Stimulated activated CD4-positive, alpha-beta T cell treated with anti-CD3 and anti-CD28 coated beads, TNF-alpha, amount 100 ng/mL, for 24 hours (primary cell): ENCODE data around the gene RSF1.
"Not testable (repeated sequence)": the region's sequence is repeated elsewhere in the genome, so short reads cannot be mapped to it uniquely, and the experiment has no call there.

Source experiments
- DNase-seq, 3 experiments: peaks; one replicate each; pipeline ENCODE4 v3.0.0-alpha.2; 2020; ENCODE audit warnings: low read depth in 3 of 3

Gene RSF1, protein sequence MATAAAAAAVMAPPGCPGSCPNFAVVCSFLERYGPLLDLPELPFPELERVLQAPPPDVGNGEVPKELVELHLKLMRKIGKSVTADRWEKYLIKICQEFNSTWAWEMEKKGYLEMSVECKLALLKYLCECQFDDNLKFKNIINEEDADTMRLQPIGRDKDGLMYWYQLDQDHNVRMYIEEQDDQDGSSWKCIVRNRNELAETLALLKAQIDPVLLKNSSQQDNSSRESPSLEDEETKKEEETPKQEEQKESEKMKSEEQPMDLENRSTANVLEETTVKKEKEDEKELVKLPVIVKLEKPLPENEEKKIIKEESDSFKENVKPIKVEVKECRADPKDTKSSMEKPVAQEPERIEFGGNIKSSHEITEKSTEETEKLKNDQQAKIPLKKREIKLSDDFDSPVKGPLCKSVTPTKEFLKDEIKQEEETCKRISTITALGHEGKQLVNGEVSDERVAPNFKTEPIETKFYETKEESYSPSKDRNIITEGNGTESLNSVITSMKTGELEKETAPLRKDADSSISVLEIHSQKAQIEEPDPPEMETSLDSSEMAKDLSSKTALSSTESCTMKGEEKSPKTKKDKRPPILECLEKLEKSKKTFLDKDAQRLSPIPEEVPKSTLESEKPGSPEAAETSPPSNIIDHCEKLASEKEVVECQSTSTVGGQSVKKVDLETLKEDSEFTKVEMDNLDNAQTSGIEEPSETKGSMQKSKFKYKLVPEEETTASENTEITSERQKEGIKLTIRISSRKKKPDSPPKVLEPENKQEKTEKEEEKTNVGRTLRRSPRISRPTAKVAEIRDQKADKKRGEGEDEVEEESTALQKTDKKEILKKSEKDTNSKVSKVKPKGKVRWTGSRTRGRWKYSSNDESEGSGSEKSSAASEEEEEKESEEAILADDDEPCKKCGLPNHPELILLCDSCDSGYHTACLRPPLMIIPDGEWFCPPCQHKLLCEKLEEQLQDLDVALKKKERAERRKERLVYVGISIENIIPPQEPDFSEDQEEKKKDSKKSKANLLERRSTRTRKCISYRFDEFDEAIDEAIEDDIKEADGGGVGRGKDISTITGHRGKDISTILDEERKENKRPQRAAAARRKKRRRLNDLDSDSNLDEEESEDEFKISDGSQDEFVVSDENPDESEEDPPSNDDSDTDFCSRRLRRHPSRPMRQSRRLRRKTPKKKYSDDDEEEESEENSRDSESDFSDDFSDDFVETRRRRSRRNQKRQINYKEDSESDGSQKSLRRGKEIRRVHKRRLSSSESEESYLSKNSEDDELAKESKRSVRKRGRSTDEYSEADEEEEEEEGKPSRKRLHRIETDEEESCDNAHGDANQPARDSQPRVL (N-terminal part only)

DNA sequence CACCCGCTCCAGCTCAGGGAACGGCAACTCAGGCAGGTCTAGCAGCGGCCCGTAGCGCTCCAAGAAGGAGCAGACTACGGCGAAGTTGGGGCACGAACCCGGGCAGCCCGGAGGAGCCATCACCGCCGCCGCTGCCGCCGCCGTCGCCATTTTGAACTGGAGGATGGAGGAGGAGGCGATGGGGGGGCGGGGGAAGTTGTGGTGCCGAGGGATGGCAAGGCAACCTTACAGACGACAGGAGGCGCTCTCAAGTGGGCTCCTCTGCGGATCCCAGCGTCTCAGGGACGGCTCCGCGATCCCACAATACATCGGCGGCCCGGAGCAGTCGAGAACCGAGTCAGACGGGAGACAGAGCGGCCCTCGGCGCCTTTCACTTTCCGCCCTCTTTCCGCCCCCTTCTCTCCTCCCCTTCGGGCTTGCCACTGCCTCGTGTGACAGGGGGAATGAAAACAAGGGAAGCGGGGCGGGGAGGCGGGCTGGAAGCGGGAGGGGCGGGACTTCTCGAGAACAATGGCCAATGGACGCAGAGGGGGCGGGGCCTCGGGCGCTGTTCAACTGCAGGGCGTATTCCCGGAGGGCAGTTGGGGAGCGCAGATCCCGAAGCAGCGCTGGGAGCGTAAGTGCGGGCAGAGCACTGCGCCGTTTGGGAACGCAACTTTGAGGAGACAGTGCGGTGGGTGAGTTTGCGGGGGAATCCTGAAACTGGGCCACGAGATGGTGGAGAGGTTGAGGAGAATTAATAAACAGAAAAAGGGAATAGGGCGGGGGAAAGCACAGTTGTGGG, at the start of gene RSF1, which contains the start of gene AAMDC:
TSS of gene RSF1 (minus strand) at position 158 of the 784 bp plus-strand sequence. CDS start at position 150, 8 bp downstream.
TSS of gene AAMDC (plus strand) at position 580 of the 784 bp plus-strand sequence. CDS start 21,353 bp downstream, outside the sequence.
- DNase-seq: peak; percentile 93 to 96 (median 96)

DNA sequence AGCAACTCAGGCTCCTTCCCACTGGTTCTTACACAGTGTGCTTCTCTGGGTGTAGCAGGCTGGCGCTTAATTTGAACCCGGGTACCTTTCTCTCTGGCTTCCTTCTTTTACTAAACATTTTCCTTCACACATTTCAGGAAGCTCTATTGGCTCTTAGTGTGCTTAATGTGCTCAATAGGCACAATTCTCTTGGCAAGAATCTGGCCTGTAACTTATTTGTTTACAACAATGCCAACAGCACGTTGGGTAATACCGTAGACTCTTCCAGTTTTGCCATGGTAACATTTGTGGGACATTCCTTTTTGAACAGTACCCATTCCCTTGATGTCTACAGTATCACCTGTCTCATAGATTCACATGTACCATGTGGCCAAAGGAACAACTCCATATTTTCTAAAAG, 48.2 kb upstream of the RSF1 start:
- DNase-seq: no peak

DNA sequence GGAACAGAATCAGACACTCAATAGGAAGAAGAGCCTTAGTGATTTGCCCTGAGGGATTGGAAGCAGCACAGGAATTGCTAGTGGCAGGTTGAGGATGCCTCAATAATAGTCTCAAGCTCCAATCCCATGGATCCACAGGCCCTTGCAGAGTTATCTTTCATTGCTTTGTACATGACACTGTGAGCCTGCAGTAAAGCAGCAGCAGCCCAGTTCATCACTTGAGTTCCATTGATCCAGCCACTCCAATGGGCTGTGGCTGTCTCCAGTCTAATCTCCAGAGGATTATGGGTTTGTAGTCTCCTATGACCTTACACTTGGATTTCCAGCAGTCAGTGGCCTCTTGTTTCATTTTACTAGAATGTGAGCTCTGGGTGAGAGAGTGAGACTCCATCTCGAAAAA, 45.8 kb upstream of the RSF1 start:
- no peak for DNase-seq

DNA sequence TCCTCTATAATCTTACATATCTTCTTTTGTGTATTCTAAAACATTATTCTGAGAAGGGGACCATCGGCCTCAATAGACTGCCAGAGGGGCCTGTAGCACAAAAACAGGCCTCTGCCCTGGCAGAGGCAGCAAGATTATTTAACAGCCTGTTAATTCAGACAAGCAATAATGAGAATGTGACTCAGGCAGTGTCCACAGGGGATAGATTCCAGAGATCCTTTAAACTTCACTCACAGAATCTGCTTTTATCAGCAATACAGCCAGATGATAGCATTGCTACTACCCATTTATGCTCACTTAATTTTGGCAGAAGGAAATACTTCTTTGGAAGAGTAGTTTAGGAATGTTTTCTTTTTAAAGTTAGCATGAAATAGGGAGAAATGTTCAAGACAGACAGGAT, 45.3 kb upstream of the RSF1 start:
- DNase-seq: no peak

DNA sequence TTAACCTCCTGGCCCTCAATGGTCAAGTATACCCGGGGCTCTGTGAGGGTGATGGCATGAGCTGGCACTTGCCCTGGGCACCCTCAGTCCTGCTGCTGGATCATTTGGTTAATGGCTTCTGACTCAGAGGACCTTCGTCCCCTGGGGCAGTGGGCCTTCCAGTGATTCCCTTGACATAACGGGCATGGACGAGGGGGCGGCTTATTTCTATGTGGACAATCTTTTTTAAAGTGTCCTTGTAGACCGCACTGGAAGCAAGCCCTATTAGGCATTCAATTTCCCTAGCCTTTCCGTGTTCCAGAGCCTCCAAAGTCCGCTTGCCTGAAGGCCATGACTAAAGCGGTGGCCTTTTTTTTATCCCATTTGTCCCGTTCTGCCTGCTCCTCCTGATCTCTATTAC, 40.9 kb upstream of the RSF1 start:
- DNase-seq: not testable (repeated sequence)

DNA sequence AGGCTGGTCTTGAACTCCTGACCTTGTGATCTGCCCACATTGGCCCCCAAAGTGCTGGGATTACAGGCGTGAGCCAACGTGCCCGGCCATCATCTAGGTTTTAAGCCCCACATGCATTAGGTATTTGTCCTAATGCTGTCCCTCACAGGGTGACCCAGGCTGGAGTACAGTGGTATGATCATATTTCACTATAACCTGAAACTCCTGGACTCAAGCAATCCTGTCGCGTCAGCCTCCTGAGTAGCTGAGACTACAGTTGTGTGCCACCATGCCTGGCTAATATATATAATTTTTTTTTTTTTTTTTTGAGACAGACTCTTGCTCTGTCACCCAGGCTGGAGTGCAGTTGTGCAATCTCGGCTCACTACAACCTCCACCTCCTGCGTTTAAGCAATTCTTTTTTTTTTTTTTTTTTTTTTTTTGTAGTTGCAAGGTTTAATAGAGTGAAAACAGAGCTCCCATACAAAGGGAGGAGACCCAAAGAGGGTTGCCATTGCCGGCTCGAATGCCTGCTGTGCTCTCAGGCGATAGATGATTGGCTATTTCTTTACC, 37.5 kb upstream of the RSF1 start:
- not testable (repeated sequence) for DNase-seq

DNA sequence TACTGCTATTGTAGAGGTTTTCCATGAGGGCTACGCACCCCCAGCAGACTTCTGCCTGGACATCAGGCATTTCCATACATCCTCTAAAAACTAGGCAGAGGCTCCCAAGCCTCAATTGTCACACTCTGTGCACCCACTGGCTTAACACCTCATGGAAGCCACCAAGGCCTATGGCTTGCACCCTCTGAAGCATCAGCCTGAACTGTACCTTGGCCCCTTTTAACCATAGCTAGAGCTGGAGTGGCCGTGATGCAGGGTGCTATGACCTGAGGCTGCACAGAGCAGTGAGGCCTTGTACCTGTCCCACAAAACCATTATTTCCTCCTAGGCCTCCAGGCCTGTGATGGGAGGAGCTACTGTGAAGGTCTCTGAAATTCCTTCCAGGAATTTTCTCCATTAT, 34.3 kb upstream of the RSF1 start:
- DNase-seq: no peak

DNA sequence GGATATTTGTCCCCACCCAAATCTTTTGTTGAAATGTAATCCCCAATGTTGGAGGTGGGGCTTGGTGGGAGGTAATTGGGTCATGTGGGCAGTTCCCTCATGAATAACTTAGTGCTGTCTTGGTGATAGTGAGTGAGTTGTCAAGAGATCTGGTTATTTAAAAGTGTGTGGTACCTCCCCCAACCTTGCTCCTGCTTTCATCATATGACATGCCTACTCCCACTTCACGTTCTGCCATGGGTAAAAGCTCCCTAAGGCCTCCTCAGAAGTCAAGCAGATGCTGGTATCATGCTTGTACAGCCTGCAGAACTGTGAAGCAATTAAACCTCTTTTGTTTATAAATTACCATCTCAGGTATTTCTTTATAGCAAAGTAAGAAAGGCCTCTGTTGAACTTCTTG, 31.0 kb upstream of the RSF1 start:
- DNase-seq: no peak

DNA sequence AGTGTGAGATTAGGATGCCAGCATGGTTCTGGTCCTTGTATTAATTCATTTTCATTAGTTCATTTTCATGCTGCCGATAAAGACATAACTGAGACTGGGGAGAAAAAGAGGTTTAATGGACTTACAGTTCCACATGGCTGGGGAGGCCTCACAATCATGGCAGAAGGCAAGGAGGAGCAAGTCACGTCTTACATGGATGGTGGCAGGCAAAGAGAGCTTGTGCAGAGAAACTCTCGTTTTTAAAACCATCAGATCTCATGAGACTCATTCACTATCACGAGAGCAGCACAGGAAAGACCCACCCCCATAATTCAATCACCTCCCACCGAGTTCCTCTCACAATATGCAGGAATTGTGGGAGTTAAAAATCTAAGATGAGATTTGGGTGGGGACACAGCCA, 23.2 kb upstream of the RSF1 start:
- not testable (repeated sequence) for DNase-seq

DNA sequence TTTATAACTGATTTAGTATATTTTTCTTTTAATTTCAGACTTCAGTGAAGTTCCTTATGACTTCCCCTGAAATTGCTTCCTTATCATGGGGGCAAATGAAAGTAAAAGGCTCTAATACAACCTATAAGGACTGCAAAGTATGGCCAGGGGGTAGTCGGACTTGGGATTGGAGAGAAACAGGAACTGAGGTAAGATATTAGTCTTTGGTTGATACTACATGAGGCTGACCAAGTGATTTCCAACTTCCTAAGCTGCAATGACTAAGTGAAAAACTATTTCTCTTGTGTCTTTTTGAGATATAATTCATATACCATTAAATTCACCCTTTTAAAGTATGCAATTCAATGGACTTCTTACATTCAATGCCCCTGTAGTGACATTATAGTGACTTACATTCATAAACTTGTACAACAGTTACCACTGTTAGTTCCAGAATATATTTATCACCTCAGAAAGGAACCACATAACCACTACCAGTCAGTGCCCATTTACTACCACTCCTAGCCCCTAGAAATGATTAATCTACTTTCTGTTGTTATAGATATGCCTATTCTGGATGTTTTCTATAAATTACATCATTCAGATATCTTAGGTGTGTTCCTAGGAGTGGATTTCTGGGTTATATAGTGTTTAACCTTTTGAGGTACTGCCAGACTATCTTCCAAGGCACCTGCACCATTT, 22.1 kb upstream of the RSF1 start:
- DNase-seq: no peak

DNA sequence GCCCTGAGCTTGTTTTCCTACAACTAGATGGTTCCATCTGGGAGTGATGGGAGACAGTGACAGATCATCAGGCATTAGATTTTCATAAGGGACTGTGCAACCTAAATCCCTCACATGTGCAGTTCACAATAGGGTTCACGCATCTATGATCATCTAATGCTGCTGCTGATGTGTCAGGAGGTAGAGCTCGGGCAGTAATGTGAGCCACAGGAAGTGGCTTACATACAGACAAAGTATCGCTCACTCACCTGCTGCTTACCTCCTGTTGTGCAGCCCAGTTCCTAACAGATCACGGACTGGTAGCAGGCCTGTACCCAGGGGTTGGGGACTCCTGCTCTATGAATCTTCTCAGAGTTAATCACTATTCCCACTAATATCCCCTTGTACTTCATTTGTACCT, 12.8 kb upstream of the RSF1 start:
- DNase-seq: no peak

DNA sequence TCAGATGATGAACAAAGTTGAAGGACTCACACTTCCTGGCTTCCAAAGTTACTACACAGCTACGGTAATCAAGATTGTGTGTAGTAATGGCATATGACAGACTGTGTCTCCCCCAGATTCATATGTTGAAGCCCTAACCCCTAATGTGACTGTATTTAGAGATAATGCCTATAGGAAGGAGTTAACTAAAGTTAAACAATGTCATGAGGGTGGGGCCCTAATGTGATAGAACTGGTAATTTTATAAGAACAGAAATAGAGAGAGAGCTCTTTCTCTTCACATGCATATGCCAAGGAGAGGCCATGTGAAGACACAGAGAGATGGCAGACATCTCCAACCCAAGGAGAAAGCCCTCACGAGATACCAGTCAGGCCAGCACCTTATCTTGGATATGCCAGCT, 8.4 kb upstream of the RSF1 start:
- no peak for DNase-seq

DNA sequence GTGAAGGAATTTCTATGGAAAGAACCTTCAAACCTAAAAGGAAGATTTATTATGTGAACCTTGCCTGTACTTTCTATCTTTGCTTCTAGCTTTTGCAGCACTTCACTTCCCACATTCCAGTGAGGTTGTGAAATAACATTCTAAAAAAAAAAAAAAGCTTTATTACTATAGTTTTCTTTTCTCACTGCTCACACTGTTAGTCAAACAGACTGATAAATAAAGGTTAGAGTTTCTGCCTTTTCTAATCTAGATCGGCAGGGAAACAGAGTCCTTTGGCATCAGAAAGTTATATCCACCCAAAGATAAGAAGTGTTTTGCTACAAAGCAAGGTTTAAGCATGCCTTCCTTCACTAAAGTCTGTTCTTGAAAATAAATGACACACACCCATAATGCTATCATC, 3.3 kb upstream of the RSF1 start:
- no peak for DNase-seq

DNA sequence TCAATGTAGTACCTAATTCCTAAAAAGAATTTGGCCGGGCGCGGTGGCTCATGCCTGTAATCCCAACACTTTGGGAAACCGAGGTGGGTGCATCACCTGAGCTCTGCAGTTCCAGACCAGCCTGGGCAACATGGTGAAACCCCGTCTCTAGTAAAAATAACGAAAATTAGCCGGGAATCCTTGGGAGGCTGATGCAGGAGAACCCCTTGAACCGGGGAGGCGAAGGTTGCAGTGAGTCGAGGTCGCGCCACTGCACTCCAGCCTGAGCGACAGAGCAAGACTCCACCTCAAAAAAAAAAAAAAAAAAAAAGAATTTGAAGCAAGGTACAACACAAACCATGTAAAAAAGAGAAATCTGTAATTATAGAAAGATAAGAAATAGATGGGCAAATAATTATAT, 1.6 kb upstream of the RSF1 start:
- DNase-seq: not testable (repeated sequence)

DNA sequence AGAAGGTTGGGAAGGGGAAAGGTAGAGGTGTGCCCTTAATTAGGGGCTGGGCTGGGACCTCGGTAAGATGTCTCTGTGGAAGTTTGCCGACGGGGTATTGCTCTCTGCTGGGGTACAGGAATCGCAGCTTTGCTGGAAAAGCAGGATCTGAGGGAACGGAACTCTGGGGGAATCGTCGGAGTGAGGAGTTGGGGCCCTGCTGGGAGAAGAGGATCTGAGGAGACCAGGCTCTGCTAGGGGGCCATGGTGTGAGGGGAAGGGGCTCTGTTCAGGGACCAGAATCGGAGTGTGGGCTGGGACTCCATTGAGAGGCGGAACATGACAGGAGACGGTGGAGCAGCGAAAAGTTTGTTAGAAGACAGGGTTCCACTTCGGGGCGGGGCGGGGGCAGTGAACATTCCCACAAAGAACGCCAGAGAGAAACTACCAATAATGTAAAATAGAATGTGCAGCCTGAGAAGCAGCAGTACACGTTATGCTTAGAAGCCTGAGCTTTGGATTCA, 878 bp upstream of the RSF1 start:
- DNase-seq: peak in 1 of 3 experiments; percentile 4

DNA sequence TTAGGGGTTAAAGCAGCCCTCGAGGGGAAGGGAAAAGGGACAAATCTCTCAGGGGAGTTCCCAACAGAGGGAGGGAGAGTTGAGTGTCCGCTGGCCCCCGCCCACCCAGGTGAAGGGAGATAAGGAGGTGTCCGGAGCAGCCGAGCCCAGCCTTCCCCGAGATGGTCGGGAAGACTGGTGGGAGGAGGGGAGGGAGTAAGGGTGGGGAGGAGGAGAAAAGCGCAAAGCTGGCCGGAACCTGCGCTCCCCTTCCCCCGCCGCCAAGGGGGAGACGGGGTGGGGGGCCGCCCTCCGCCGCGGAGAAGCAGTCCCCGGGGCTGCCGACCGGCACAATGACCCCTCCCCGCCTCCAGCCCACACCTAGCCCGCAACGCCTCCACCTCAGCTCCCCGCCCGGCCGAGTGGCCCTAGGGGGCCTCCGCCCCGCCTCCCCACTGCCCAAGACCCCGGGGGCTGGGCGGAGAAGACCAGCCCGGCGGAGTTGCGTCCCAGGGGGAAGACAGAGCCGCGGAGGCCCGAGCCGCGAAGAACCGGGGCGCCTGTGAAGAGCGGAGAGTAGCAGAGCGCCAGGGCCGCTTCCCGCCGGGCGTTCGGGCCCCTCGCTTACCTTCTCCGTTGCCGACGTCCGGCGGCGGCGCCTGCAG, 479 bp downstream of the RSF1 start:
- peak; percentile 7 to 28 (median 11) for DNase-seq

DNA sequence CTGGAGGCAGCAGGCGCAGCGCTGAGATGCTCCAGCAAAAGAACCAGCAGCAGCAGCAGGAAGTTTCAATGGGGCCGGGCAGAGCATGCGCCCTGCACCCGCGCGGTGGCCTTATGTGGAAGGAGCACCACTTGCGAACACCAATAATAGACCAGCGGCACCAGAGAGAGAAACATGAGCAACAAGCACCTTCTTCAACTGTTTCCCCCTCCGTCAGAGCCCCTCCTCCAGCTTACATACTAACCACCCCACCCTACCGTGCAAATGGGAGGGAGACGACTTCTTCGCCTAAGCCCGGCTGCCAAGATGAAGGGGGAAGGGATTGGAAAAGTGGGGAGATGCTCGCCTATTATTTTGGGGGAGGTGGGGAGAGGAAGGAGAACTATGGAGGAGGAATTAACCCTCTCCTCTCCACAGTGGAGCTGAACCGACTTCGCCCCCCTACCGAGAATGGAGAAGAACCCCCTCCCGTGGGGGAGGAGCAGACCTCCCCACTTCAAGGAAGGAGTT, 1.1 kb downstream of the RSF1 start:
- peak; percentile 66 to 84 (median 69) for DNase-seq

DNA sequence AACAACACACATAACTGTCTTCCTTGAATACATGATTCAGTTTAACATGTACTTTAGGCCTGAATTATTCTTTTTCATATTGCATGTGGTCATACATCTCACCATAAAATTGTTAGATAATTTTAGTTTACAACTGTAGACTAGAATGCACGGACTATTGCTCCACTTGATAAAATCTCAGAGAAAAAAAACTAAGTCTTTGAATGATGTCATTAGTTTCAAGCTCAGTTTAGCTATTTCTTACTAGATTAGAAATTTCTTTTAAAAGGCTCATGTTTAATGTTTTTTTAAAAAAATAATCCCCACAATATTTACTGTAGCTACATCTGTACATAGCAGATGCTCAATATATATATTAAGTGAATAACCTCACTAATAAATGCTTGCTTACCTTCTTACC, 5.1 kb downstream of the RSF1 start:
- DNase-seq: no peak

DNA sequence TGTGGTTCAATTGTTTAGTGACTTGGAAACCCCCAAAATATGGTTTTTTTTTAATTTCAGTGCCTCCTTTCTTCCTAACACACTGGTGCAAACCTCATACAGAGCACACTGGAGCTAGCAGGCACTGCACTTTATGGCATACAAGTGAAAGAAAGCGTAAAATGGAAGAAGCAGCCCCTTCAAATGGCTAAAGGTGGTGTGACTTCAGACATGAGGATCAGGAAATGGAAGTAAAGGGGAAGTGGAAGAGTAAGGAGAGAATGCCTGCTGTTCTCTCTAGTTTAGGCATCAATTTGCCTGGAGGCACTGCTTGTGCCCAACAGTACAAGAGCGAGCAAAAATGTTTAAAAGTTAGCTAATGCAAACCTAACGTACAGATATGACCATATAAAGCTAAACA, 5.7 kb downstream of the RSF1 start:
- no peak for DNase-seq
